Activated CD4-positive, CD25-positive, alpha-beta regulatory T cell treated with anti-CD3 and anti-CD28 coated beads, Interleukin-2, amount 50 U/mL, for 16 hours (primary cell): Measurements from ENCODE around the gene TBCE.
A peak's percentile ranks its signal among the peaks of the same experiment; 100 is the strongest.
"Not testable (repeated sequence)": the region's sequence is repeated elsewhere in the genome, so short reads cannot be mapped to it uniquely, and the experiment has no call there.

Source experiments
- DNase-seq: peaks from one replicate; pipeline ENCODE4 v3.0.0-alpha.2; 2020; ENCODE audit warnings: low read depth, low spot score

TBCE gene

DNA sequence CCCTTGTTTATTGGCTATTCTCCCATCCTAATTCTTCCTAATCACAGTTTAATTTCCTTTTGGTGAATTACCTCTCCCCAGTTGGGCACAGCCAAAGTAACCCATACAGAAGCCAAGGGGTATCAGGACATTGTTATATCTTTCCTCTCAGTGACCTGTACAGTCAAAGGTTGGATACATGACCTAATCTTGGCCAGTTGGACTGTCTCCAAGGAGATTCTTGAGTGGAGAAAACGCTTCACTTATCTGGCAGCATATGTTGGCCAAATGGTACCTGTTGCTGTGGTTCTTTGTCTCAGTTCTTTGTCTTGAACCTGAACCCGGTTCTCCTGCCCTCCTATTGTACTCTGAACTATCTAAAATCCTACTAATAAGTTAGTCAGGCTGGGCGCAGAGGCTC is 15.3 kb upstream of the TBCE start:
- no peak for DNase-seq

DNA sequence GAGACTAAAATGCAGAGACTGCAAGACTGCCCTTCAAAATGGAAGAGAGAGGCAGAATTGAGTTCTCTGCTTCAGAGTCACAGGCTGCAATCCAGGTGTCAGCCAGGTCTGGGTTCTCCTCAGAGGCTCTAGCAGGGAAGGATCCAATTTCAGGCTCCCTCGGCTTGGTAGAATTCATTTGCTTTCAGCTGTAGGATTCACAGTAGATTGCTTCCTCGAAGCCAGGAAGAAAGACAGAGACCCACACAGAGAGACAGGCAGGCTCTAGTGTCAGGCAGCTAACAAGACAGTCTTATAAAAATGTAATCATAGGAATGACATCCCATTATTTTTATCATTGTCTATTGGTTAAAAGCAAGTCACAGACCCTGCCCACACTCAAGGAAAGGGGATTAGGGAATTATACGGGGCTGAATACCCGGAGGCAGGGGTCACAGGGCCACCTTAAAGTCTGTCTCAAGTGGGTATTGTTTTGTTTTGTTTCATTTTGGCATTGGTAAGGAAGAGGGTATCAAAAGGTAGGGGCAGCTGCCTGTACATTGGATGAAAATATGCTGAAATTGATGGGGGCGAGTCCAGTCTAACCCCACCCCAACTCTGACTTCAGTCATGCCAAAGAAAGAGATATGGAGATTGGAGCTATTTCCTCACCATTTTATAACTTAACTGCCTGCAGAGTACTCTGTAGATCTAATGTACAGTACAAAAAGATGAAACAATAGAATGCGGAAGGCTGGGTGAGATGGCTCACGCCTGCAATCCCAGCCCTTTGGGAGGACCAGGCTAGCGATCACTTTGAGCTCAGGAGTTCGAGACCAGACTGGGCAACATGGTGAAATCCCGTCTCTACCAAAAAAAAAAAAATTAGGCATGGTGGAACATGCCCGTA is 9.5 kb upstream of the TBCE start:
- DNase-seq = no peak

GRCh38 chr1:235358899-235359298 is 8.3 kb upstream of the TBCE start:
- no peak for DNase-seq

- not testable (repeated sequence) for DNase-seq
Measured at GRCh38 chr1:235364189-235364588, 3.0 kb upstream of the TBCE start.

- DNase-seq = peak; percentile 2
Measured at GRCh38 chr1:235366286-235366685, 941 bp upstream of the TBCE start.

DNA sequence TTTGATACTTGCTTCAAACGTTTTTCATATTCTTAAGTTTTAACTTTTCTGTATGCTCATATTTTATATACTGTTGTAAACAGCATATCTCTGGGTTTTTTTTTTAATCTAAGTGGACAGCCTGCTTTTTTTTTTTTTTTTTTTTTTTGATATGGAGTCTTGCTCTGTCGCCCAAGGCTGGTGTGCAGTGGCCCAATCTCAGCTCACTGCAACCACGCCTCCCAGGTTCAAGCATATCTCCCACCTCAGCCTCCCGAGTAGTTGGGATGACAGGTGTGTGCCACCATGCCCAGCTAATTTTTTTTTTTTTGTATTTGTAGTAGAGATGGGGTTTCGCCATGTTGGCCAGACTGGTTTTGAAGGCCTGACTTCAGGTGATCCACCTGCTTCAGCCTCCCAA is 1.2 kb downstream of the TBCE start:
- no peak for DNase-seq

DNA sequence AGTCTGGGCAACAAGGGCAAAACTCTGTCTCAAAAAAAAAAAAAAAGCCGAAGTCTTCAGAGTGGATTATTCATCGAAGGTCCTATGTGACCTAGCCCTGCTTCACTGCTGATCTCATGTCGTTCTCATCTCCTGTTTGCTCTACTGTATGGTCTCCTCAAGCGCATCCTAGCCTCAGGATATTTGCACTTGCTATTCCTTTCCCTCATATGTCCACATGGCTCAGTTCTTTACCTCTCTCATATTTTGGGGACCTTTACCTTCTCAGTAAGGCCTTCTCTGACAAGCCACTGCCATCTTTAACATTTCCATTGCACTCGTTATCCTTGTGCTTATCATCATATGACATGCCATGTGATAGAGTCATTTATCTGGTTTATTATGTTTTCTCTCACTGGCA is 2.6 kb downstream of the TBCE start:
- no peak for DNase-seq

DNA sequence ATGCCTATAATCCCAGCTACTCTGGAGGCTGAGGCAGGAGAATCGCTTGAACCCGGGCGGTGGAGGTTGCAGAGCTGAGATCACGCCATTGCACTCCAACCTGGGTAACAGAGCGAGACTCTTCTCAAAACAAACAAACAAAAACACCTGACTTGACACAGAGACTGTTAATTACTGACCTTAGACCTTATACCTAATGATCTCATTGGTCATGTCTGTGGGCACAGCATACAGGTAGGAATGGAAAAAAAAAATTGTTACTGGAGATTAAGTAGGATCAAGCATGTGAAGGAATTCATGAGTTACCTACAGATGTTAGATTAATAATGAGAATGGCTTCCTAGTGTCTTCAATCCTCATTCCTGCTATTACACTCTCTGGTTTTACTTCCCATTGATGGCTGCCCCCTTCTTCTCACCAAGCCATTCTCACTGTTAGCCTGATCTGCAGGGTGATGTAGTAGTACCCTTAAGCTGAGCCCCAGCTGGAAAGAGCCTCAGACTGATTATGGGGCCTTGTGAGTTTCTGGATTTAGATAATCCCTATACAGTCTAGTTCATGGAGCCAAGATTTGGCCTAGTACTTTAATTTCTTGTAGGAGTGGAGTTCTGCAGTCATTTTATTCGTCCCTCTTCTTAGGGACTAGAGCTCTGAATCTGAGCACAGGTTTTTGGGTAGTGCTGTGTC is 8.8 kb downstream of the TBCE start:
- no peak for DNase-seq

GRCh38 chr1:235378134-235378735 is 11.0 kb downstream of the TBCE start:
- not testable (repeated sequence) for DNase-seq

DNA sequence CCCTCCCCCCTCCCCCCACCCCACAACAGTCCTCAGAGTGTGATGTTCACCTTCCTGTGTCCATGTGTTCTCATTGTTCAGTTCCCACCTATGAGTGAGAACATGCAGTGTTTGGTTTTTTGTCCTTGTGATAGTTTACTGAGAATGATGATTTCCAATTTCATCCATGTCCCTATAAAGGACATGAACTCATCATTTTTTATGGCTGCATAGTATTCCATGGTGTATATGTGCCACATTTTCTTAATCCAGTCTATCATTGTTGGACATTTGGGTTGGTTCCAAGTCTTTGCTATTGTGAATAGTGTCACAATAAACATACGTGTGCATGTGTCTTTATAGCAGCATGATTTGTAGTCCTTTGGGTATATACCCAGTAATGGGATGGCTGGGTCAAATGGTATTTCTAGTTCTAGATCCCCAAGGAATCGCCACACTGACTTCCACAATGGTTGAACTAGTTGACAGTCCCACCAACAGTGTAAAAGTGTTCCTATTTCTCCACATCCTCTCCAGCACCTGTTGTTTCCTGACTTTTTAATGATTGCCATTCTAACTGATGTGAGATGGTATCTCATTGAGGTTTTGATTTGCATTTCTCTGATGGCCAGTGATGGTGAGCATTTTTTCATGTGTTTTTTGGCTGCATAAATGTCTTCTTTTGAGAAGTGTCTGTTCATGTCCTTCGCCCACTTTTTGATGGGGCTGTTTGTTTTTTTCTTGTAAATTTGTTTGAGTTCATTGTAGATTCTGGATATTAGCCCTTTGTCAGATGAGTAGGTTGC is 14.9 kb downstream of the TBCE start:
- not testable (repeated sequence) for DNase-seq

GRCh38 chr1:235385633-235386032 is 18.4 kb downstream of the TBCE start:
- not testable (repeated sequence) for DNase-seq

DNA sequence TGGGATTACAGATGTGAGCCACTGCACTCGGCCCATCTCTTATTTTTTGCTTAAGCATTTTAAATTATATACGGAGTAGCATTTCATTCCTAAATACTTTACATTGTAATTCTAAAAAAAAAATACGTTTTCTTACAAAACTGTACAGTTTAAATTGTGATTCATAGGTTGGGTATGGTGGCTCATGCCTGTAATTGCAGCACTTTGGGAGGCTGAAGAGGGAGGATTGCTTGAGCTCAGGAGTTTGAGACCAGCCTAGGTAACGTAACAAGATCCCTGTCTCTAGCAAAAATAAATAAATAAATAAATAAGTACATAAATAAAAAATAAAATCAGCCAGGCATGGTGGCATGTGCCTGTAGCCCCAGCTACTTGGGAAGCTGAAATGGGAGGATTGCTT is 24.6 kb downstream of the TBCE start:
- DNase-seq = no peak

GRCh38 chr1:235397733-235398132 is 30.5 kb downstream of the TBCE start:
- no peak for DNase-seq

DNA sequence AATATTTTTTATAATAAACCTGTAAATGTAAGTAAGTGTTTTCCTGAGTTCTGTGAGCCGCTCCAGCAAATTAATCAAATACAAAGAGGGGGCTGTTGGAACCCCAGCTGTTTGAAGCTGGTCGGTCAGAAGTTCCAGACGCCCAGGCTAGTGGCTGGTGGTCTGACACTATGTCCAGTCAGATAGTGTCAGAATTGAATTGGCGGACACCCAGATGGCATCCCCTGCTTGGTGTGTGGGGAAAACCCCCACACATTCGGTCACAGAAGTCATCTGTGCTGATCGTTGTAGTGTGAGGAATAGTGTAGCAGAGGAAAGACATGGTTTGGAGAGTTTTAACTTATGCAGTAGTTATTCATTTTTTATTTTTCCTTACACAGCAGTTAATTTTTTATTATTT is 32.4 kb downstream of the TBCE start:
- DNase-seq = no peak

GRCh38 chr1:235401251-235401650 is 34.0 kb downstream of the TBCE start:
- DNase-seq = no peak

DNA sequence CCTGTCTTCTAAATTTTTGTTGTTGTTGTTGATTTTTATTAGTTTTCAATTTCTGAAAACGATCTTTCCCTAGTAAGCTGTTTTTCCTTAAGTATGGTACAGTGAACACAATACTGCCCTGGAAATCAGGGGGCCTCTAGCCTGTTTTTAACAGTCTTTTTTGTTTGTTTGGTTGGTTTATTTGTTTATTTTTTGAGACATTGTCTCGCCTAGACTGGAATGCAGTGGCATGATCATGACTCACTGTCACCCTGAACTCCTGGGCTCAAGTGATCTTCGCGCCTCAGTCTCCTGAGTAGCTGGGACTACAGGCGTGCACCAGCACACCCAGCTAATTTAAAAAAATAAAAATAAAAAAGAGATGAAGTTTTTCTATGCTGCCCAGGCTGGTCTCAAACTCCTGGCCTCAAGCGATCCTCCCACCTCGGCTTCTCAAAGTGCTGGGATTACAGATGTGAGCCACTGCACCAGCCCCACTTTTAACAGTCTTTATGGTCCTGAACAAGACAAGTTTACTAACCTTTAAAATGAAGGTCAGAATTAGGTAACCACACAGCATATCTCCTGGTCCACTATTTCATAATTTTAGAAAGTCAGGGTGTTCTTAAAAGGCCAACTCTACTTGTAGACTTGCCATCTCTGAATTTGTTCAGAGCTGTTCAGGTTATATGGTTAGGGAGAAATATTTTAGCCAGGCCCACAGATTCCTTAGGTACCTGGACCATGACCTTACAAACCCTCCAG is 35.4 kb downstream of the TBCE start:
- DNase-seq = no peak

- DNase-seq = no peak
Measured at GRCh38 chr1:235403593-235403992, 36.4 kb downstream of the TBCE start.

DNA sequence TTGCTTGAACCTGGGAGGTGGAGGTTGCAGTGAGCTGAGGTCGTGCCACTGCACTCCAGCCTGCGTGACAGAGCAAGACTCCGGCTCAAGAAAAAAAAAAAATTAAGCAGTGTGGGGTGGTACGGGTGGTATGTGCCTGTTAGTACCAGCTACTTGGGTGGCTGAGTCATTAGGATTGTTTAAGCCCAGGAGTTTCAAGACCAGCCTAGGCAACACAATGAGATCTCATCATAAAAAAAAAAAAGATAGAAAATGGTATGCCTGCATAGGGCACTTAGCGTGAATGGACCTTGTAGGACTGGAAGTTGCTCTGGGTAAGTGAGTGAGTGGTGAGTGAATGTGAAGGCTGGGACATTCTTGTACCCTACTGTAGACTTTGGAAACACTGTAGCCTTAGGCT is 37.0 kb downstream of the TBCE start:
- DNase-seq = no peak

DNA sequence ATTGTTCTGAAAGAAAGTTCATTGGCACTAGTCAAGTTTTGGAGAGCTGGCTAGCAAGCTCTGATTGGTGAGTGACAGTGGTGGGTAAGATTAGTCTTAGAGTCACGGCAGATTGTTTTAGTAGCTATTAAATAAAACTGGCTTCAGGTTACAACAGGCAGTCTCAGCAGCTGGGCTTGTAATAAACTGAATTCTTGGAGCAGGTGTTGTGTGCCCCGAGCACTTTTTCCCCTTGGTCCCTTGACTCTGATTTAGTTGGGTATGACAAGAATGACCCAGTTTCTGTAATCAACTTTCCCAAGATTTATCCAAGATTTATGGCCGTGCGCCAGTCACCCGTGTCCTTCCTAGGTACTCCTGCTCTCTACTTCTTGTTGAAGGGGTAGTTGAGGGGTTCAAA is 40.2 kb downstream of the TBCE start:
- no peak for DNase-seq

DNA sequence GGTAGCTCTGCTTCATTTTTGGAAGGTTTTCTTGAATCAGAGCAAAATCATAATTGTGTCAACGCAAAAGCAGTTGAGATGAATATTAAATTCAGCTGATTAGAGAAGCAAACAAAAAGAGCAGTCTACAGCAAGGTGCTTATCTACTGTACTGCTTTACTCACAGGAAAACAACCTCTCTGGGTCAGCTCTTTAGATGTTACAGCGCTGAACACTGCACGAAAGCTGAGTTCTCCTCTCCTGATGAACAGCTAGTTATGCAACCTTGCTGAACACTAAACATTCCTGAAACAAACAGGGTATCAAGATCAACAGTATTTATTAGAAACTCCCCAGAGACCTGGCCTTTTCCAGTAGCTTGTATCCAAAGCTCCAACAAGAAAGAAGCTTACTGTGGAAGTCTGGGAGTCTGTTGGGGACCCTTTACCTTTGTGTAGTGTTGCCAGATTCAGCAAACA is 41.3 kb downstream of the TBCE start:
- DNase-seq = no peak
